NT2/D1 (cell line): Measurements from ENCODE around the gene ABCB1.

Experiments used
- DNase-seq: peaks from one replicate; pipeline ENCODE4 v3.0.0-alpha.2; 2011; ENCODE audit warnings: low read depth, low spot score
- H3K27me3 ChIP-seq: 2 replicates; pipeline ENCODE4 v1.6.0; 2011; ENCODE audit warnings: mild to moderate bottlenecking; ENCODE audit not compliant: insufficient read length, insufficient read depth
- H3K36me3 ChIP-seq: 2 replicates; pipeline ENCODE4 v1.6.1; 2011; ENCODE audit warnings: mild to moderate bottlenecking, low read length, mixed read lengths; ENCODE audit not compliant: insufficient read depth, insufficient read length
- H3K4me1 ChIP-seq: 2 replicates; pipeline ENCODE4 v1.5.1; 2011; ENCODE audit not compliant: insufficient read depth, insufficient read length
- H3K4me3 ChIP-seq: 2 replicates; pipeline ENCODE4 v1.5.1; 2011; ENCODE audit warnings: low read depth; ENCODE audit not compliant: insufficient read length
- H3K9ac ChIP-seq: 2 replicates; pipeline ENCODE4 v1.6.0; 2011; ENCODE audit warnings: low read depth; ENCODE audit not compliant: insufficient read length
- H3K9me3 ChIP-seq: 2 replicates; pipeline ENCODE4 v1.5.1; 2011; ENCODE audit warnings: mild to moderate bottlenecking, low read length; ENCODE audit not compliant: insufficient read depth
- SUZ12 ChIP-seq: IDR thresholded peaks from 2 replicates; pipeline ENCODE4 v1.6.1; 2011; ENCODE audit not compliant: insufficient read length, insufficient read depth; ENCODE audit errors: extremely low read depth
- YY1 ChIP-seq: IDR thresholded peaks from 2 replicates; pipeline ENCODE4 v1.6.1; 2011; ENCODE audit not compliant: insufficient read length, insufficient read depth
- ZNF274 ChIP-seq: IDR thresholded peaks from 2 replicates; pipeline ENCODE4 v1.6.1; 2011; ENCODE audit warnings: mild to moderate bottlenecking, low read depth, low read length

Gene ABCB1

GRCh38 chr7:87458148-87458547, 142.5 kb downstream of the ABCB1 start:
- no peak overlapping the region for H3K4me3 ChIP-seq
- no peaks in the 10 kb centered on the region for H3K4me1 ChIP-seq
- no peaks in the 10 kb centered on the region for H3K9me3 ChIP-seq
- H3K36me3 ChIP-seq, result no peaks in the 10 kb centered on the region
- no peak for DNase-seq
- TF ChIP-seq SUZ12, result no peak
- no peak for TF ChIP-seq YY1
- TF ChIP-seq ZNF274, result no peak
- H3K27me3 ChIP-seq, result no peaks in the 10 kb centered on the region
- H3K9ac ChIP-seq, result no peak overlapping the region

GRCh38 chr7:87456247-87456646, 144.4 kb downstream of the ABCB1 start:
- Histone ChIP-seq H3K9ac (no peak overlapping the region), H3K9me3 (no peaks in the 10 kb centered on the region), H3K36me3 (no peaks in the 10 kb centered on the region), H3K4me3 (no peak overlapping the region), H3K27me3 (no peaks in the 10 kb centered on the region), H3K4me1 (no peaks in the 10 kb centered on the region)
- TF ChIP-seq YY1, result no peak
- no peak for TF ChIP-seq ZNF274
- no peak for TF ChIP-seq SUZ12
- DNase-seq, result no peak
